Endothelial cell (in vitro differentiated cells): ENCODE results near the gene ARSI. TPM values are rescaled to one million over a fixed set of nuclear protein-coding genes. Genes with fewer than 3 reads are reported as not detected.

Experiments used
- DNase-seq: peaks from one replicate; pipeline ENCODE4 v3.0.0; 2021; ENCODE audit warnings: low spot score
- H3K27ac Mint-ChIP-seq: one replicate; pipeline ENCODE4 v1.8.0; 2021; ENCODE audit warnings: mixed read lengths, inconsistent platforms; ENCODE audit not compliant: unreplicated experiment
- H3K27me3 Mint-ChIP-seq: one replicate; pipeline ENCODE4 v1.8.0; 2021; ENCODE audit warnings: mild to moderate bottlenecking, moderate library complexity, mixed read lengths, inconsistent platforms; ENCODE audit not compliant: unreplicated experiment
- H3K36me3 Mint-ChIP-seq: one replicate; pipeline ENCODE4 v1.8.0; 2021; ENCODE audit warnings: mild to moderate bottlenecking, low read depth, mixed read lengths, inconsistent platforms; ENCODE audit not compliant: unreplicated experiment
- H3K4me1 Mint-ChIP-seq: one replicate; pipeline ENCODE4 v1.8.0; 2021; ENCODE audit warnings: mild to moderate bottlenecking, mixed read lengths, inconsistent platforms; ENCODE audit not compliant: unreplicated experiment
- H3K4me3 Mint-ChIP-seq: one replicate; pipeline ENCODE4 v1.8.0; 2021; ENCODE audit warnings: mild to moderate bottlenecking, mixed read lengths, inconsistent platforms; ENCODE audit not compliant: unreplicated experiment
- H3K9me3 Mint-ChIP-seq: one replicate; pipeline ENCODE4 v1.8.0; 2021; ENCODE audit warnings: mixed read lengths, inconsistent platforms; ENCODE audit not compliant: unreplicated experiment
- CTCF ChIP-seq: fragments of 200-600 bp; sonication (generic); IDR thresholded peaks from one replicate; pipeline ENCODE4 v1.5.0; 2021; ENCODE audit warnings: antibody characterized with exemption; ENCODE audit not compliant: unreplicated experiment
- total RNA-seq: library from RNA; stranded (reverse); fragmentation: NEBNext Ultra II Directional; extraction: Animal tissue kit (Norgen Biotek cat#: 25700); gene quantifications from one replicate; pipeline ENCODE4 v1.2.1, GENCODE V29; 2021; ENCODE audit not compliant: unreplicated experiment

The ARSI gene
- total RNA-seq, 1 donor from 2014 or later = 3.8 TPM

- no peak for TF ChIP-seq CTCF
- Mint-ChIP-seq H3K27ac (no peak overlapping the region), H3K36me3 (no peaks in the 10 kb centered on the region), H3K27me3 (peaks cover 11% of the 10 kb centered on the region), H3K4me3 (no peak overlapping the region), H3K9me3 (no peaks in the 10 kb centered on the region), H3K4me1 (no peaks in the 10 kb centered on the region)
- DNase-seq = no peak
Observed at GRCh38 chr5:150246835-150247234, 55.9 kb downstream of the ARSI start.

GRCh38 chr5:150246429-150246828 lies 56.3 kb downstream of the ARSI start:
- no peak for DNase-seq
- Mint-ChIP-seq H3K27me3 (peaks cover 11% of the 10 kb centered on the region), H3K4me1 (no peaks in the 10 kb centered on the region), H3K36me3 (no peaks in the 10 kb centered on the region), H3K27ac (no peak overlapping the region), H3K9me3 (no peaks in the 10 kb centered on the region), H3K4me3 (no peak overlapping the region)
- TF ChIP-seq CTCF = no peak

Other genes starting within 250 kb of the ARSI start
- 2.7 TPM for gene CSF1R, start 216.4 kb downstream of the ARSI start, total RNA-seq
- gene PDGFRB, start 147.1 kb downstream of the ARSI start, total RNA-seq = 23.7 TPM
- 0.59 TPM for gene CDX1, start 136.1 kb downstream of the ARSI start, total RNA-seq
- not detected for gene SLC6A7, start 112.8 kb downstream of the ARSI start, total RNA-seq
- 1.1 TPM for gene CAMK2A, start 13.1 kb downstream of the ARSI start, total RNA-seq
- 41.5 TPM for gene TCOF1, start 54.8 kb upstream of the ARSI start, total RNA-seq
- gene CD74, start 110.0 kb upstream of the ARSI start, total RNA-seq = 170 TPM
- 2,784 TPM for gene RPS14, start 146.8 kb upstream of the ARSI start, total RNA-seq
- 178 TPM for gene NDST1, start 205.2 kb upstream of the ARSI start, total RNA-seq